HepG2 (cell line): ENCODE results near the gene INTS1. TPM values are rescaled to one million over a fixed set of nuclear protein-coding genes. Genes with fewer than 3 reads are reported as not detected.
A peak's percentile ranks its signal among the peaks of the same experiment; 100 is the strongest.

Source experiments
- CSRNP1 ChIP-seq: sonication (generic); formaldehyde crosslinking; IDR thresholded peaks from 2 replicates; pipeline ENCODE4 v1.8.1; 2023; ENCODE audit warnings: mild to moderate bottlenecking, missing genetic modification reagents
- E2F1 ChIP-seq: sonication (generic); formaldehyde crosslinking; IDR thresholded peaks from 2 replicates; pipeline ENCODE4 v1.5.0; 2020; ENCODE audit warnings: missing genetic modification reagents
- FOXA1 ChIP-seq, 2 experiments: fragments of 450-650 bp in 1 of 2; sonication (generic) in 1 of 2; formaldehyde crosslinking in 1 of 2; IDR thresholded peaks; 2 replicates each; pipeline versions ENCODE4 v1.4.0 to v1.6.1; 2016 to 2020; ENCODE audit warnings: missing genetic modification reagents in 1 of 2
- HOXA3 ChIP-seq: sonication (generic); formaldehyde crosslinking; IDR thresholded peaks from 2 replicates; pipeline ENCODE4 v1.5.0; 2020; ENCODE audit warnings: missing genetic modification reagents
- HOXA5 ChIP-seq: sonication (generic); formaldehyde crosslinking; IDR thresholded peaks from 2 replicates; pipeline ENCODE4 v1.4.0; 2020; ENCODE audit warnings: missing genetic modification reagents
- JUN ChIP-seq: sonication (generic); formaldehyde crosslinking; IDR thresholded peaks from 2 replicates; pipeline ENCODE4 v1.4.0; 2020; ENCODE audit warnings: mild to moderate bottlenecking, missing genetic modification reagents
- MYC ChIP-seq: sonication (generic); formaldehyde crosslinking; IDR thresholded peaks from 2 replicates; pipeline ENCODE4 v1.9.0; 2021; ENCODE audit warnings: missing genetic modification reagents, borderline replicate concordance
- PHF21A ChIP-seq: sonication (generic); formaldehyde crosslinking; IDR thresholded peaks from 2 replicates; pipeline ENCODE4 v1.5.0; 2020; ENCODE audit warnings: mild to moderate bottlenecking, missing genetic modification reagents
- RFX3 ChIP-seq: IDR thresholded peaks from 2 replicates; pipeline ENCODE4 v1.6.1; 2016; ENCODE audit warnings: missing biosample characterization, missing genetic modification reagents
- SMAD1 ChIP-seq: sonication (generic); formaldehyde crosslinking; IDR thresholded peaks from 2 replicates; pipeline ENCODE4 v1.4.0; 2020; ENCODE audit warnings: missing genetic modification reagents, low read depth, mild to moderate bottlenecking, borderline replicate concordance
- TERF1 ChIP-seq: sonication (generic); formaldehyde crosslinking; IDR thresholded peaks from 2 replicates; pipeline ENCODE4 v1.8.0; 2022; ENCODE audit warnings: mild to moderate bottlenecking, missing genetic modification reagents, moderate library complexity
- ZNF275 ChIP-seq: sonication (generic); formaldehyde crosslinking; IDR thresholded peaks from 2 replicates; pipeline ENCODE4 v1.8.0; 2022; ENCODE audit warnings: missing genetic modification reagents, mild to moderate bottlenecking, inconsistent platforms, borderline replicate concordance
- ZNF280B ChIP-seq: sonication (generic); formaldehyde crosslinking; IDR thresholded peaks from 2 replicates; pipeline ENCODE4 v1.5.0; 2020; ENCODE audit warnings: missing genetic modification reagents, mild to moderate bottlenecking, borderline replicate concordance
- ZNF563 ChIP-seq: sonication (generic); formaldehyde crosslinking; IDR thresholded peaks from 2 replicates; pipeline ENCODE4 v1.8.0; 2022; ENCODE audit warnings: mild to moderate bottlenecking, moderate library complexity, missing genetic modification reagents
- ZNF609 ChIP-seq: sonication (generic); formaldehyde crosslinking; IDR thresholded peaks from 2 replicates; pipeline ENCODE4 v1.4.0; 2020; ENCODE audit warnings: mild to moderate bottlenecking, missing genetic modification reagents, borderline replicate concordance
- polyA plus RNA-seq, 8 experiments: library from polyadenylated mRNA; depleted of rRNA in 3 of 8; stranded (reverse) in 7 of 8; unstranded in 1 of 8; fragments of >200 nt; fragmentation: Illumina TruSeq in 4 of 8; extraction: Trizol in 4 of 8; gene quantifications; 2 replicates each; pipeline versions ENCODE4 v1.2.1 to v1.2.3, GENCODE V29; 2011 to 2016; ENCODE audit warnings: low read depth in 4 of 8, missing spikeins in 1 of 8, mixed read lengths in 1 of 8; ENCODE audit not compliant: insufficient read depth in 1 of 8
- total RNA-seq, 5 experiments: library from RNA; depleted of rRNA; stranded (reverse); fragments of >200 nt; fragmentation: Illumina TruSeq; extraction: Trizol; gene quantifications; 2 replicates each; pipeline ENCODE4 v1.2.3, GENCODE V29; 2016; ENCODE audit warnings: low read depth in 1 of 5

The INTS1 gene
- total and polyA plus RNA-seq, 2 of the 13 experiments (the other 11 are each of a cell fraction or from before 2014, with no cell fraction given), result 13.7 to 29.0 TPM

GRCh38 chr7:1536743-1537534 lies 32.8 kb upstream of the INTS1 start (continued):
- TF ChIP-seq FOXA1 (IDR thresholded peaks at IDR 0.05), result no peak
- TF ChIP-seq FOXA1 (CRISPR knock-in tag; IDR thresholded peaks at IDR 0.05), result peak; percentile 97
- TF ChIP-seq ZNF609 (CRISPR knock-in tag), result peak; percentile 50; the same call in 1 of the 2 replicates
- 0 out of 2 replicates have a peak, but pooled peaks have one; percentile 58 for TF ChIP-seq ZNF275 (CRISPR knock-in tag)
- TF ChIP-seq MYC (CRISPR knock-in tag), result peak; percentile 61
- peak; percentile 69 for TF ChIP-seq RFX3 (CRISPR knock-in tag)
- no peak; the same call in 1 of the 2 replicates for TF ChIP-seq ZNF280B (CRISPR knock-in tag)
- TF ChIP-seq SMAD1, result peak; percentile 87; the same call in 1 of the 2 replicates
- TF ChIP-seq CSRNP1 (CRISPR knock-in tag), result 0 out of 2 replicates have a peak, but pooled peaks have one; percentile 32
- TF ChIP-seq TERF1 (CRISPR knock-in tag), result no peak
- TF ChIP-seq ZNF563 (CRISPR knock-in tag), result peak; percentile 28; the same call in 1 of the 2 replicates
- TF ChIP-seq JUN (CRISPR knock-in tag), result peak; percentile 98
- peak; percentile 57; the same call in 1 of the 2 replicates for TF ChIP-seq E2F1
- peak; percentile 34; the same call in 1 of the 2 replicates for TF ChIP-seq HOXA5 (CRISPR knock-in tag)
- peak; percentile 91 for TF ChIP-seq HOXA3 (CRISPR knock-in tag)
- TF ChIP-seq PHF21A (CRISPR knock-in tag), result peak; percentile 92
